ENCODE data around the gene CWC15. TPM values are rescaled to one million over a fixed set of nuclear protein-coding genes. Genes with fewer than 3 reads are reported as not detected.

The CWC15 gene
- total RNA-seq, 6 donors from 2014 or later = 23.0 to 55.5 (median 42.6) TPM

DNA sequence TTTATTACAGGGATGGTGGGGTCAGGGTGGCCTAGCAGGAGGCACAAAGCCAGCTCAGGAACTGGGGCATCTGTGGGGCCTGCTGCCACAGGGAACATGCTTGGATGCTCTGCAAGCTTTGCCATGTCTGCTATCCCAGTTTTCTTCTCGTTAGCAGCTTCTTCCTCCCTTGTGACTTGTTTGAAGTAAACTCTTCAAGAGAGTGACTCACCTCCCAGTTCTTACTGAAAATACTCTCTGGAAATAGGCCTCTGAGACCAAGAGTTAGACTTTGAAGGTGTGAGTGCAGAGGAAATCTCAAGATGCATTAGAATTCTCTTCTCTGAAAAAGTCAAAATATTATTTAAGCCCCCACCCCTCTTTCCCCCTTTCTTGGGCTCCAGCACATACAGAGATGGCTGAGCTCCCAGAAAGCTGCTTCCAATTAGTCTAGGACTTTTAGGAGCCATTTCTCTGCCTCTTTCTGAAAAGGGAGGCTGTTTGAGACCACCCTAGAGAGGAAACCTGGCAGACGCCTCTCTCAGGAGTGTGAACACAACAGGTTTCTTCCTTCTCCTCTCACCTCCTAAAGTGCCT lies 15.1 kb downstream of the CWC15 start:
- Histone ChIP-seq H3K36me3 (peaks cover 10 to 43% (median 30%) of the 10 kb centered on the region in 4 donors), H3K4me1 (no peaks in the 10 kb centered on the region), H3K27me3 (no peaks in the 10 kb centered on the region), H3K4me3 (no peak overlapping the region), H3K9me3 (no peaks in the 10 kb centered on the region), H3K27ac (peak overlapping the region in 1 of 4 donors; percentile 39)
- DNase-seq = no peak
- 46 to 56% methylated on average over 2 of the region's 2 CpGs for WGBS, 2 donors
- ATAC-seq (ENCODE audit: low FRiP score in 2 of 2) = no peak
- TF ChIP-seq EP300 (IDR thresholded peaks at IDR 0.05) (no peak), POLR2A (IDR thresholded peaks at IDR 0.05) (no peak), POLR2AphosphoS5 (IDR thresholded peaks at IDR 0.05) (no peak)
- TF ChIP-seq, protein P1, sequence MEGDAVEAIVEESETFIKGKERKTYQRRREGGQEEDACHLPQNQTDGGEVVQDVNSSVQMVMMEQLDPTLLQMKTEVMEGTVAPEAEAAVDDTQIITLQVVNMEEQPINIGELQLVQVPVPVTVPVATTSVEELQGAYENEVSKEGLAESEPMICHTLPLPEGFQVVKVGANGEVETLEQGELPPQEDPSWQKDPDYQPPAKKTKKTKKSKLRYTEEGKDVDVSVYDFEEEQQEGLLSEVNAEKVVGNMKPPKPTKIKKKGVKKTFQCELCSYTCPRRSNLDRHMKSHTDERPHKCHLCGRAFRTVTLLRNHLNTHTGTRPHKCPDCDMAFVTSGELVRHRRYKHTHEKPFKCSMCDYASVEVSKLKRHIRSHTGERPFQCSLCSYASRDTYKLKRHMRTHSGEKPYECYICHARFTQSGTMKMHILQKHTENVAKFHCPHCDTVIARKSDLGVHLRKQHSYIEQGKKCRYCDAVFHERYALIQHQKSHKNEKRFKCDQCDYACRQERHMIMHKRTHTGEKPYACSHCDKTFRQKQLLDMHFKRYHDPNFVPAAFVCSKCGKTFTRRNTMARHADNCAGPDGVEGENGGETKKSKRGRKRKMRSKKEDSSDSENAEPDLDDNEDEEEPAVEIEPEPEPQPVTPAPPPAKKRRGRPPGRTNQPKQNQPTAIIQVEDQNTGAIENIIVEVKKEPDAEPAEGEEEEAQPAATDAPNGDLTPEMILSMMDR (IDR thresholded peaks at IDR 0.05) = no peak

DNA sequence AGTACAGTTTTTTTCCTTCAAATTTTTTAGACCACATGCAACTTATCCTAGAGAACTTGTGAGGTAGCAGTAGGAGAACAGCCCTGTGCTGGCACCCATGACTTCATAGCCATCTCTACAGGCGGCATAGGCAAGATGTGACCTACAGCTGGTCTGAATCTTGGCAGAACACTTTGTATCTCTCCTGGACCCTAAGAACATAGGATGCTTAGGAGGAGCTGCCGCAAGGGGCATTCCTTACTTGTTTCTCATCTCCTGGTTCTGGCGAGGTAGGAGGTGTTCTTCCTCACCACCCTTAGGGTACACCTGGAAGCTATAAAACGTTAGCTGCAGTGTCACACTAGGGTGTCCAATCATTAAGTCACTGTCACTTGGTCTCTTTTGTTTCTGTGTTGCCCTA lies 16.4 kb downstream of the CWC15 start:
- 63 to 84% methylated on average over 3 to 4 of the region's 4 CpGs for WGBS, 2 donors
- ATAC-seq (ENCODE audit: low FRiP score in 2 of 2) = no peak
- Histone ChIP-seq H3K27ac (no peak overlapping the region), H3K9me3 (no peaks in the 10 kb centered on the region), H3K4me3 (no peak overlapping the region), H3K4me1 (no peaks in the 10 kb centered on the region), H3K27me3 (no peaks in the 10 kb centered on the region), H3K36me3 (peaks cover 4 to 31% (median 18%) of the 10 kb centered on the region in 4 donors)
- no peak for DNase-seq
- TF ChIP-seq EP300 (IDR thresholded peaks at IDR 0.05) (no peak), POLR2A (IDR thresholded peaks at IDR 0.05) (no peak), POLR2AphosphoS5 (IDR thresholded peaks at IDR 0.05) (no peak)
- TF ChIP-seq, protein P1 (IDR thresholded peaks at IDR 0.05) = no peak

DNA sequence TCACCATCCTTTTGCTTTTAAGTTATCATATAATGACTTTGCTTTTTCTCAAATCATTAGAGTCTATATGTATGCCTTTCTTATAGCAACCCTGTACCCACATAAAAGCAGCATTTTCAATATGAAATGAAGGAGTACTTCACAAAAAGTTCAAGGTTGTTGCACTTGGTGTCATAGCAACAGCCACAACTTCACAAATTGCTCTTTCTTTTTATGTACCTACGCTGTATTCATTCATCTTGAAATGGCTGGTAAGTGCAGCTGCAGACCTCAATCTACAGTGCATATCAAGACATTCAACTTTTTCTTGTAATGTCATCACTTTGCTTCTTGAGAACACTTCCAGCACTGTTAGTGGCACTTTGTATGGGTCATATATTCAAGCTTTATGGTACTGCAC lies 18.6 kb downstream of the CWC15 start:
- Histone ChIP-seq H3K27ac (no peak overlapping the region), H3K9me3 (no peaks in the 10 kb centered on the region), H3K36me3 (peaks cover 0 to 9% (median 4%) of the 10 kb centered on the region in 4 donors), H3K27me3 (no peaks in the 10 kb centered on the region), H3K4me1 (no peaks in the 10 kb centered on the region), H3K4me3 (no peak overlapping the region)
- 28 to 79% methylated on average over 1 of the region's 1 CpG for WGBS, 2 donors
- TF ChIP-seq POLR2AphosphoS5 (IDR thresholded peaks at IDR 0.05) = no peak
- TF ChIP-seq, protein P1 (IDR thresholded peaks at IDR 0.05) = no peak
- TF ChIP-seq EP300 (IDR thresholded peaks at IDR 0.05) = no peak
- TF ChIP-seq POLR2A (IDR thresholded peaks at IDR 0.05) = no peak
- ATAC-seq (ENCODE audit: low FRiP score in 2 of 2) (no peak), DNase-seq (no peak)

DNA sequence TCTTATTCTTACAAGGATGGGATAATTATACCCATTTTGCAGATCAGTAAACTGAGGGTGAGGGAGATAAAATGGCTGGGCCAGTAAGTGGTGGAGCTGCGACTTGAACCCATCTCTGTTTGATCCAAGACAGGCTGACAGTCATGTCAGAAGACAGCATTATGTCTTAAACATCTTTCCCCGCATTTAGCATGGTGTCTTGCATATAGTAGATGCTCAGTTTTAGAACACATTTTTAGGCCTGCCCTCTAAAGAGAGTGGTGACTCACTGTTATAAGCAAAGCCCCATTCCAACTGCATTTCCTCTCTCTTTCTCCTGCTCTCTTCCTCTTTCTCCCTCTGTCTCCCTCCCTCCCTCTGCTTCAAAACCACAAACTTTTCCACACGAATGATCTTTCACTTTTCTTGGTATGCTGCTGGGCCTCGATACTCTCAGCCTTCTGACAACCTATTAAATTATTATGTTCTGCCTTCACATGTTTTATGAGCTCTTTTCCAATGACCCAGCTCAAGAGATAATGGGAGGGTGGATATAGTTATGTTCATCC lies 25.2 kb downstream of the CWC15 start:
- no peaks in the 10 kb centered on the region for H3K27me3 ChIP-seq
- ATAC-seq (ENCODE audit: low FRiP score in 2 of 2) = peak in 1 of 2 donors; percentile 56
- no peaks in the 10 kb centered on the region for H3K9me3 ChIP-seq
- TF ChIP-seq POLR2AphosphoS5 (IDR thresholded peaks at IDR 0.05) (no peak), EP300 (IDR thresholded peaks at IDR 0.05) (no peak), POLR2A (IDR thresholded peaks at IDR 0.05) (no peak)
- TF ChIP-seq, protein P1 (IDR thresholded peaks at IDR 0.05) = no peak
- no peak overlapping the region for H3K4me3 ChIP-seq
- no peaks in the 10 kb centered on the region for H3K4me1 ChIP-seq
- 60 to 66% methylated on average over 4 of the region's 4 CpGs for WGBS, 2 donors
- no peak overlapping the region for H3K27ac ChIP-seq
- DNase-seq = no peak
- no peaks in the 10 kb centered on the region for H3K36me3 ChIP-seq

DNA sequence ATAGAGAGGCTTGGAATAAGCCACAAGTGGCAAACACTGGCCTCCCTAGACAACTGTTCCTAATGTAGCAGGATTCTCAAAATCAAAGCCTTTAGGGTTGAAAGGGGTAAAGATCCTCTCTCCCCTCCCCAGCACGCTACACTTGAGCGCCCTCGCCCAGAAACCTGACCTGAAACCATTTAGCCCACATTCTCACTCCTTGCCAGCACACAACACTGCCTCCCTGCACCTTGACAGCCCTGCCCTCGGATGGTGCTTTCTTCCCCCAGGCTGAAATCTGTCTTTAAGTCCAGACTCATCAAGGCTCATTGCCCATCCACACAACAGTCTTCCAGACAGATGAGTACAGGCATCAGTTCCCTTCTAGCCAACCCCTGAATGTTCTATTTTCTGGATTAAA lies 26.5 kb downstream of the CWC15 start:
- DNase-seq (no peak), ATAC-seq (ENCODE audit: low FRiP score in 2 of 2) (no peak)
- Histone ChIP-seq H3K36me3 (no peaks in the 10 kb centered on the region), H3K4me1 (no peaks in the 10 kb centered on the region), H3K4me3 (no peak overlapping the region), H3K9me3 (no peaks in the 10 kb centered on the region), H3K27me3 (no peaks in the 10 kb centered on the region), H3K27ac (no peak overlapping the region)
- 85 to 96% methylated on average over 4 of the region's 4 CpGs for WGBS, 2 donors
- TF ChIP-seq, protein P1 (IDR thresholded peaks at IDR 0.05) = no peak
- TF ChIP-seq EP300 (IDR thresholded peaks at IDR 0.05) = no peak
- TF ChIP-seq POLR2AphosphoS5 (IDR thresholded peaks at IDR 0.05) = no peak
- TF ChIP-seq POLR2A (IDR thresholded peaks at IDR 0.05) = no peak

Data from upper lobe of left lung (tissue), 6 donors.